Left lung (tissue), 10 donors: ENCODE data around the gene OR5K2. TPM values are rescaled to one million over a fixed set of nuclear protein-coding genes. Genes with fewer than 3 reads are reported as not detected.

ENCODE experiments used
- ATAC-seq: fragments of 200-7000 bp; cut with Tn5 transposase; one replicate; pipeline ENCODE4 v1.9.1; 2020; ENCODE audit warnings: moderate library complexity
- DNase-seq, 4 donors: peaks; one replicate each; pipeline ENCODE4 v3.0.0-alpha.2; 2013 to 2020
- H3K27ac ChIP-seq, 2 donors: fragments of 200-600 bp; sonication (generic) in 1 of 2; one replicate each; pipeline versions ENCODE4 v1.5.0 to v1.8.0; 2020 to 2021
- H3K27me3 ChIP-seq, 2 donors: fragments of 200-600 bp; sonication (generic) in 1 of 2; one replicate each; pipeline versions ENCODE4 v1.5.0 to v1.8.0; 2020 to 2021
- H3K36me3 ChIP-seq, 2 donors: fragments of 200-600 bp; sonication (generic) in 1 of 2; one replicate each; pipeline versions ENCODE4 v1.5.0 to v1.8.0; 2020 to 2021
- H3K4me1 ChIP-seq, 2 donors: fragments of 200-600 bp; one replicate each; pipeline ENCODE4 v1.8.0; 2021
- H3K4me3 ChIP-seq, 2 donors: fragments of 200-600 bp; sonication (generic) in 1 of 2; one replicate each; pipeline versions ENCODE4 v1.5.0 to v1.8.0; 2020 to 2021; ENCODE audit warnings: mild to moderate bottlenecking in 1 of 2
- H3K9me3 ChIP-seq, 2 donors: fragments of 200-600 bp; sonication (generic) in 1 of 2; one replicate each; pipeline versions ENCODE4 v1.5.0 to v1.8.0; 2020 to 2021
- intact Hi-C, 2 donors: fragments of 100-400 bp; cut with DNase I; formaldehyde crosslinking; loops; one replicate each; pipeline versions ENCODE4 v1.11.2 to v1.14.2; 2022
- polyA plus RNA-seq, 6 donors: library from polyadenylated mRNA; unstranded; fragments of 120-200 nt; gene quantifications; one replicate each; pipeline ENCODE4 v1.2.1, GENCODE V29; 2013; ENCODE audit not compliant: insufficient read length in 6 of 6
- total RNA-seq, 2 donors: library from RNA; stranded (reverse); fragmentation: NEBNext Ultra II Directional; extraction: Animal tissue kit (Norgen Biotek cat#: 25700); gene quantifications; one replicate each; pipeline ENCODE4 v1.2.1, GENCODE V29; 2021
- TF ChIP-seq, protein P1 (sequence below), 2 donors: fragments of 200-600 bp; sonication (generic) in 1 of 2; IDR thresholded peaks; one replicate each; pipeline versions ENCODE4 v1.5.0 to v1.8.0; 2021; ENCODE audit warnings: antibody characterized with exemption in 2 of 2
- donor health status: DM: no; HTN: yes; CAD: no.
- donor health status: DM: no; HTN: no; CAD: no.

The OR5K2 gene
- total and polyA plus RNA-seq, 8 donors, result 0.17 to 0.97 (median 0.46) TPM; not detected in 2

DNA sequence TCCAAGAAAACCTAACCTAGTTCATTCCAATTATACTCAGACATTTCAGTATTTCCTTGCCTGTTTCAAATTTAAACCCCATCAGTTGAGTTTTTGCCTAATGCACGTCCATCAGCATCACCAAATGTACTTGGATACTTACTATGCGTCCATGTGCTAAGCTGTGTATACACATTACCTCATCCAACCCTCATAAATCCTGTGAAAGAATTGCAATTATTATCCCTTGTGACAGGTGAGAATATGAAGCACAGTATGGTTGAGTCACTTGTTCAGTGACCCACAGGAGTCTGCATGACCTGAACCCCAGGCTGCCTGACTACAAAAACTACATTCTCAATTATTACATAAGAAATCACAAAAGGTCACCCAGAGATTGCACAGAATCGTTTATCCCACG, 2.5 kb downstream of the OR5K2 start:
- Histone ChIP-seq H3K4me1 (no peaks in the 10 kb centered on the region), H3K9me3 (no peaks in the 10 kb centered on the region), H3K36me3 (no peaks in the 10 kb centered on the region), H3K4me3 (no peak overlapping the region), H3K27ac (no peak overlapping the region), H3K27me3 (no peaks in the 10 kb centered on the region)
- intact Hi-C loops, result no loop called here
- DNase-seq (no peak), ATAC-seq (no peak)
- TF ChIP-seq, protein P1, sequence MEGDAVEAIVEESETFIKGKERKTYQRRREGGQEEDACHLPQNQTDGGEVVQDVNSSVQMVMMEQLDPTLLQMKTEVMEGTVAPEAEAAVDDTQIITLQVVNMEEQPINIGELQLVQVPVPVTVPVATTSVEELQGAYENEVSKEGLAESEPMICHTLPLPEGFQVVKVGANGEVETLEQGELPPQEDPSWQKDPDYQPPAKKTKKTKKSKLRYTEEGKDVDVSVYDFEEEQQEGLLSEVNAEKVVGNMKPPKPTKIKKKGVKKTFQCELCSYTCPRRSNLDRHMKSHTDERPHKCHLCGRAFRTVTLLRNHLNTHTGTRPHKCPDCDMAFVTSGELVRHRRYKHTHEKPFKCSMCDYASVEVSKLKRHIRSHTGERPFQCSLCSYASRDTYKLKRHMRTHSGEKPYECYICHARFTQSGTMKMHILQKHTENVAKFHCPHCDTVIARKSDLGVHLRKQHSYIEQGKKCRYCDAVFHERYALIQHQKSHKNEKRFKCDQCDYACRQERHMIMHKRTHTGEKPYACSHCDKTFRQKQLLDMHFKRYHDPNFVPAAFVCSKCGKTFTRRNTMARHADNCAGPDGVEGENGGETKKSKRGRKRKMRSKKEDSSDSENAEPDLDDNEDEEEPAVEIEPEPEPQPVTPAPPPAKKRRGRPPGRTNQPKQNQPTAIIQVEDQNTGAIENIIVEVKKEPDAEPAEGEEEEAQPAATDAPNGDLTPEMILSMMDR (IDR thresholded peaks at IDR 0.05), result no peak

DNA sequence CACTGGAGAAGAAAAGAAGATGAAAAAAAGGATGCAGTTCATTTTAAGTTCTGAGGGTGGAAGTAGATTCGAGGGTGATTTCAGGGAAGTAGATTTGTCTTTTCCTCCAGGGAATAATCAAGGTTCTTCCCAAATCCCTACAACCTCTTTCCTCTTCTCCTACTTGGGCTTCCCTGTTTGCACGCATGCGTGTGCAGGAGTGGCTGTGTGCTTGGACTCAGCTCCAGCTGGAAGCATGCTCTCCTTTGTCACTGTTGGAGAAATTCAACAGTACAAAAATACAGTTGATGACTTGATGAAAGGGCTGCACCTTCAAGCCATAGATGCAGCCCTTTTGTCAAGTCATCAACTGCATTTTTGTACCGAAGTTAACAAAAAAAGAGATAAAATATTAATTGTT, 3.8 kb downstream of the OR5K2 start:
- Histone ChIP-seq H3K4me1 (no peaks in the 10 kb centered on the region), H3K4me3 (no peak overlapping the region), H3K36me3 (no peaks in the 10 kb centered on the region), H3K27me3 (no peaks in the 10 kb centered on the region), H3K27ac (no peak overlapping the region), H3K9me3 (no peaks in the 10 kb centered on the region)
- DNase-seq (no peak), ATAC-seq (no peak)
- intact Hi-C loops, result no loop called here
- TF ChIP-seq, protein P1 (IDR thresholded peaks at IDR 0.05), result no peak

DNA sequence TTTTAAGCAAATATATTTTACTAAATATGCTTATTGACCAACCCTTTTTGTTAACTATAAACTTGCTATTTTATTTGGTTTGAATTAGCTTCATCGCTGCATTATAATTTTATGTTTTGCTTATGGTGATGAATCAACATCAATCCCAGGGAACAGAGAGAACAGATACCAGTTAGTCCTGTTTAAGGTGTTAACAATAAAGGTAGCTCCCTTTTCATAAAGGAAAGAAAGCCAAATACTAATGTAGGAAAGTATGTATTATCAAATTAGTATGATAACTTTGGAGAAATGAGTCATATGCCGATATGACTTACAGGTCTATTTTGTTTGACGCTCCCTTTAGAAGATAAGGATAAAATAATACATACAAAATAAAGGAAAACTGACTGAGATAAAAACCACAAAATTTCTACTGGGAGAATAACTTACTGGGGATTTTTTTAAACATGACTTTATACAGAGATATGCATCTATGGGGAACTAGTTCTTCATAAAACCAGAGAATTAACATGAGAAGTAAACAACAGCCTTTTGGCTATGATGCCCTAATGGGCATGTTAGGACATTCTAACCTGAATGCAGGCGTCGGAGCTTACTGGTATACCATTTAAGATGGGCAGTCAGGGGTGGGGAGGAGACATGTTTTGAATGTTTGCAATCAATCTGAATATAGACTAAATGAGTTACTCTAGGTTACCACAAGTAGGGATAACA, 4.5 kb downstream of the OR5K2 start:
- Histone ChIP-seq H3K27ac (no peak overlapping the region), H3K36me3 (no peaks in the 10 kb centered on the region), H3K4me1 (no peaks in the 10 kb centered on the region), H3K4me3 (no peak overlapping the region), H3K9me3 (no peaks in the 10 kb centered on the region), H3K27me3 (no peaks in the 10 kb centered on the region)
- ATAC-seq (no peak), DNase-seq (no peak)
- TF ChIP-seq, protein P1 (IDR thresholded peaks at IDR 0.05), result no peak
- intact Hi-C loops, result no loop called here

DNA sequence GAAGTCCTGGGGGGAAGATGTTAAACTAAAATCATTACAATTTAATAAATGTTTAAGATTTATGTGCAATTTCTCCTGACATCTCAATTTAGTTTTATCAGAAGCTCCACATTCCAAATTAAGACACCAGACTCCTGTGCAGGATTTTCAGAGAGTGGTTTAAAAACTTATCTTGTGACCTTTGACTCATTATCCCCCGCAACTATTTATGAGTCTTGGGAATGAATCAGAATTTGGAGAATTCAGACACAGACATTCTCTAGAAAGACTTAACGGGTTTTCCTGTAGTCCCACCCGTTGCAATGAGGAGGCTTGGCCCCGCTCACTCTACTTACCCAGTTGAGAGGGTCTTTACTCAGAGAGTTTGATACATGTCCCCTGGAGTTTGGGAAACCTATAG, 7.1 kb downstream of the OR5K2 start:
- Histone ChIP-seq H3K27me3 (no peaks in the 10 kb centered on the region), H3K4me1 (no peaks in the 10 kb centered on the region), H3K4me3 (no peak overlapping the region), H3K36me3 (no peaks in the 10 kb centered on the region), H3K9me3 (no peaks in the 10 kb centered on the region), H3K27ac (no peak overlapping the region)
- TF ChIP-seq, protein P1 (IDR thresholded peaks at IDR 0.05), result no peak
- ATAC-seq (no peak), DNase-seq (no peak)
- intact Hi-C loops, result no loop called here

DNA sequence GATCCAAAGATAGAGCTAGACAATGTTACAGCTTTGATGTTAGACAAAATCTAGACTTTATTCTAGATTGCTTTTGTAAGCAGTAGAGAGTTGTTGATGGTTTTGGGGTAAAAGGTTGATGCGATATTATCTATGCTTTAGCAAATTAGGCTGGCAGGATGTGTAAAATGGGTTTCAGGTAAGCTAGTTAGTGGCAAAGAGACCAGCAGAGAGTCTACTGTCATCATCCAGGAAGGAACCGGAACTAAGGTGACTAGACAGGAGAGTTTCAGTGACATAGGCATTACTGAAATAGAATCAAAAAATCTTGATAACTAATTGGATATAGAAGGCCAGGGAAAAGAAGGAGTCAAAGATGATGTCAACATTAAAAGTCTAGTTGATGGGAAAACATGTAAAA, 11.1 kb downstream of the OR5K2 start:
- intact Hi-C loops, result no loop called here
- Histone ChIP-seq H3K9me3 (no peaks in the 10 kb centered on the region), H3K4me3 (no peak overlapping the region), H3K36me3 (peaks cover 0 to 18% of the 10 kb centered on the region in 2 donors), H3K27ac (no peak overlapping the region), H3K4me1 (no peaks in the 10 kb centered on the region), H3K27me3 (no peaks in the 10 kb centered on the region)
- DNase-seq (no peak), ATAC-seq (no peak)
- TF ChIP-seq, protein P1 (IDR thresholded peaks at IDR 0.05), result no peak
